BLaER1 treated with 17β-estradiol and CSF1 and Interleukin-3, amounts not matched to agents 10 nM and 100 nM (cell line): ENCODE measurements around the gene MAGEB2.
"Not testable (repeated sequence)": the region's sequence is repeated elsewhere in the genome, so short reads cannot be mapped to it uniquely, and the experiment has no call there.

Source experiments
- H3K27ac ChIP-seq, 11 experiments: shearing (Covaris generic); formaldehyde crosslinking; 2 replicates each; pipeline ENCODE4 v1.8.1; 2022
- H3K27me3 ChIP-seq, 11 experiments: shearing (Covaris generic); formaldehyde crosslinking; 2 replicates each; pipeline ENCODE4 v1.8.1; 2022
- H3K36me3 ChIP-seq, 11 experiments: shearing (Covaris generic); formaldehyde crosslinking; 2 replicates each; pipeline ENCODE4 v1.8.1; 2022
- H3K4me1 ChIP-seq, 10 experiments: shearing (Covaris generic); formaldehyde crosslinking; 2 replicates each; pipeline ENCODE4 v1.8.1; 2022
- H3K4me2 ChIP-seq, 11 experiments: shearing (Covaris generic); formaldehyde crosslinking; 2 replicates each; pipeline ENCODE4 v1.8.1; 2022
- H3K4me3 ChIP-seq, 10 experiments: shearing (Covaris generic); formaldehyde crosslinking; 2 replicates each; pipeline ENCODE4 v1.8.1; 2022
- H3K9ac ChIP-seq, 11 experiments: shearing (Covaris generic); formaldehyde crosslinking; 2 replicates each; pipeline ENCODE4 v1.8.1; 2022
- H3K9me3 ChIP-seq, 11 experiments: shearing (Covaris generic); formaldehyde crosslinking; replicated peaks in 1 of 11; 2 replicates each; pipeline ENCODE4 v1.8.1; 2022
- H4K20me1 ChIP-seq, 11 experiments: shearing (Covaris generic); formaldehyde crosslinking; 2 replicates each; pipeline ENCODE4 v1.8.1; 2022
- Cebpa-rat ChIP-seq, 11 experiments: shearing (Covaris generic); IDR thresholded peaks; 2 replicates each; pipeline ENCODE4 v1.8.1; 2022

The MAGEB2 gene

GRCh38 chrX:30215357-30215843 is at the start of gene MAGEB2:
Gene MAGEB2, plus strand, starts transcription at chrX:30215563. Its CDS starts 3,018 bp downstream, at chrX:30218581.
- peaks cover 0 to 20% (median 15%) of the 10 kb centered on the region in 10 experiments; a peak in 15 of 20 replicates for H3K4me1 ChIP-seq
- H3K4me2 ChIP-seq: no peak within 1 kb of the TSS
- peaks cover 0 to 12% (median 5%) of the 10 kb centered on the region in 11 experiments; a peak in 6 of 22 replicates for H3K9me3 ChIP-seq
- no peak for TF ChIP-seq Cebpa-rat (IDR thresholded peaks at IDR 0.05)
- no peak within 1 kb of the TSS for H3K9ac ChIP-seq
- H3K27me3 ChIP-seq: no peaks in the 10 kb centered on the region
- H3K36me3 ChIP-seq: no peaks in the 10 kb centered on the region
- no peaks in the 10 kb centered on the region for H4K20me1 ChIP-seq
- no peak within 1 kb of the TSS for H3K4me3 ChIP-seq
- no peak within 1 kb of the TSS for H3K27ac ChIP-seq

- no peaks in the 10 kb centered on the region for H3K27me3 ChIP-seq
- no peaks in the 10 kb centered on the region for H4K20me1 ChIP-seq
- peaks cover 0 to 16% (median 0%) of the 10 kb centered on the region in 10 experiments; a peak in 7 of 20 replicates for H3K4me1 ChIP-seq
- H3K27ac ChIP-seq: no peak overlapping the region
- TF ChIP-seq Cebpa-rat (IDR thresholded peaks at IDR 0.05): no peak
- no peak overlapping the region for H3K4me3 ChIP-seq
- no peaks in the 10 kb centered on the region for H3K36me3 ChIP-seq
- no peaks in the 10 kb centered on the region for H3K9me3 ChIP-seq
- peak overlapping the region in 4 of 11 experiments; percentile 12 to 54 (median 42); a peak in 6 of 22 replicates for H3K4me2 ChIP-seq
- no peak overlapping the region for H3K9ac ChIP-seq
Observed at GRCh38 chrX:30170900-30171299, 44.5 kb upstream of the MAGEB2 start.

- no peak overlapping the region for H3K9ac ChIP-seq
- no peaks in the 10 kb centered on the region for H3K4me1 ChIP-seq
- no peak overlapping the region for H3K27ac ChIP-seq
- no peaks in the 10 kb centered on the region for H3K27me3 ChIP-seq
- TF ChIP-seq Cebpa-rat (IDR thresholded peaks at IDR 0.05): no peak
- no peaks in the 10 kb centered on the region for H3K9me3 ChIP-seq
- H3K4me3 ChIP-seq: no peak overlapping the region
- no peaks in the 10 kb centered on the region for H3K36me3 ChIP-seq
- no peaks in the 10 kb centered on the region for H4K20me1 ChIP-seq
- H3K4me2 ChIP-seq: no peak overlapping the region
Observed at GRCh38 chrX:30181353-30181752, 34.0 kb upstream of the MAGEB2 start.

GRCh38 chrX:30183554-30183953 is 31.8 kb upstream of the MAGEB2 start:
- no peak overlapping the region for H3K27ac ChIP-seq
- no peaks in the 10 kb centered on the region for H3K27me3 ChIP-seq
- H3K36me3 ChIP-seq: no peaks in the 10 kb centered on the region
- H4K20me1 ChIP-seq: no peaks in the 10 kb centered on the region
- no peaks in the 10 kb centered on the region for H3K9me3 ChIP-seq
- no peak overlapping the region for H3K4me3 ChIP-seq
- no peak for TF ChIP-seq Cebpa-rat (IDR thresholded peaks at IDR 0.05)
- H3K4me2 ChIP-seq: no peak overlapping the region
- no peak overlapping the region for H3K9ac ChIP-seq
- no peaks in the 10 kb centered on the region for H3K4me1 ChIP-seq

GRCh38 chrX:30190426-30190825 is 24.9 kb upstream of the MAGEB2 start:
- Histone ChIP-seq H4K20me1 (no peaks in the 10 kb centered on the region), H3K4me3 (no peak overlapping the region), H3K27ac (no peak overlapping the region), H3K9me3 (no peaks in the 10 kb centered on the region), H3K36me3 (no peaks in the 10 kb centered on the region), H3K4me2 (no peak overlapping the region), H3K9ac (no peak overlapping the region), H3K4me1 (no peaks in the 10 kb centered on the region), H3K27me3 (no peaks in the 10 kb centered on the region)
- TF ChIP-seq Cebpa-rat (IDR thresholded peaks at IDR 0.05): peak in 1 of 11 experiments; percentile 52; a peak in 1 of 22 replicates

- H4K20me1 ChIP-seq, H3K4me2 ChIP-seq, H3K9me3 ChIP-seq, H3K36me3 ChIP-seq, H3K4me3 ChIP-seq, H3K9ac ChIP-seq, H3K4me1 ChIP-seq, H3K27me3 ChIP-seq, H3K27ac ChIP-seq: not testable (repeated sequence)
Observed at GRCh38 chrX:30193910-30194309, 21.5 kb upstream of the MAGEB2 start.

- no peak overlapping the region for H3K4me3 ChIP-seq
- H3K36me3 ChIP-seq: no peaks in the 10 kb centered on the region
- H4K20me1 ChIP-seq: no peaks in the 10 kb centered on the region
- no peaks in the 10 kb centered on the region for H3K9me3 ChIP-seq
- no peak overlapping the region for H3K9ac ChIP-seq
- no peak for TF ChIP-seq Cebpa-rat (IDR thresholded peaks at IDR 0.05)
- no peak overlapping the region for H3K4me2 ChIP-seq
- H3K27ac ChIP-seq: no peak overlapping the region
- no peaks in the 10 kb centered on the region for H3K27me3 ChIP-seq
- H3K4me1 ChIP-seq: no peaks in the 10 kb centered on the region
Observed at GRCh38 chrX:30196322-30196721, 19.0 kb upstream of the MAGEB2 start.

GRCh38 chrX:30212172-30212571 is 3.2 kb upstream of the MAGEB2 start:
- no peak overlapping the region for H3K27ac ChIP-seq
- H3K9me3 ChIP-seq: peaks cover 0 to 12% (median 5%) of the 10 kb centered on the region in 11 experiments; a peak in 6 of 22 replicates
- no peak overlapping the region for H3K4me3 ChIP-seq
- H3K4me2 ChIP-seq: no peak overlapping the region
- no peak for TF ChIP-seq Cebpa-rat (IDR thresholded peaks at IDR 0.05)
- no peaks in the 10 kb centered on the region for H3K36me3 ChIP-seq
- H3K27me3 ChIP-seq: no peaks in the 10 kb centered on the region
- H3K9ac ChIP-seq: no peak overlapping the region
- H3K4me1 ChIP-seq: peaks cover 0 to under 1% (median 0%) of the 10 kb centered on the region in 10 experiments; a peak in 3 of 20 replicates
- no peaks in the 10 kb centered on the region for H4K20me1 ChIP-seq

GRCh38 chrX:30217465-30217864 is 2.1 kb downstream of the MAGEB2 start:
- Histone ChIP-seq H3K27ac (no peak overlapping the region), H3K4me3 (no peak overlapping the region), H3K36me3 (no peaks in the 10 kb centered on the region), H3K27me3 (no peaks in the 10 kb centered on the region), H4K20me1 (no peaks in the 10 kb centered on the region), H3K4me1 (peaks cover 0 to 20% (median 15%) of the 10 kb centered on the region in 10 experiments; a peak in 15 of 20 replicates), H3K9ac (no peak overlapping the region), H3K4me2 (peak overlapping the region in 9 of 11 experiments; percentile 5 to 65 (median 48); a peak in 16 of 22 replicates), H3K9me3 (peaks cover 0 to 19% (median 5%) of the 10 kb centered on the region in 11 experiments; a peak in 6 of 22 replicates)
- no peak for TF ChIP-seq Cebpa-rat (IDR thresholded peaks at IDR 0.05)

GRCh38 chrX:30219372-30219771 is 4.0 kb downstream of the MAGEB2 start:
- no peak overlapping the region for H3K4me2 ChIP-seq
- peaks cover 0 to 20% (median 15%) of the 10 kb centered on the region in 10 experiments; a peak in 15 of 20 replicates for H3K4me1 ChIP-seq
- H4K20me1 ChIP-seq: no peaks in the 10 kb centered on the region
- H3K27ac ChIP-seq: no peak overlapping the region
- H3K9me3 ChIP-seq: peaks cover 0 to 19% (median 5%) of the 10 kb centered on the region in 11 experiments; a peak in 6 of 22 replicates
- H3K36me3 ChIP-seq: no peaks in the 10 kb centered on the region
- H3K9ac ChIP-seq: no peak overlapping the region
- no peaks in the 10 kb centered on the region for H3K27me3 ChIP-seq
- H3K4me3 ChIP-seq: no peak overlapping the region
- TF ChIP-seq Cebpa-rat (IDR thresholded peaks at IDR 0.05): no peak
